Measurements from ENCODE around the gene RERE. TPM values are rescaled to one million over a fixed set of nuclear protein-coding genes. Genes with fewer than 3 reads are reported as not detected.

Gene RERE
- total RNA-seq, 1 experiment from 2014 or later: 73.4 TPM

DNA sequence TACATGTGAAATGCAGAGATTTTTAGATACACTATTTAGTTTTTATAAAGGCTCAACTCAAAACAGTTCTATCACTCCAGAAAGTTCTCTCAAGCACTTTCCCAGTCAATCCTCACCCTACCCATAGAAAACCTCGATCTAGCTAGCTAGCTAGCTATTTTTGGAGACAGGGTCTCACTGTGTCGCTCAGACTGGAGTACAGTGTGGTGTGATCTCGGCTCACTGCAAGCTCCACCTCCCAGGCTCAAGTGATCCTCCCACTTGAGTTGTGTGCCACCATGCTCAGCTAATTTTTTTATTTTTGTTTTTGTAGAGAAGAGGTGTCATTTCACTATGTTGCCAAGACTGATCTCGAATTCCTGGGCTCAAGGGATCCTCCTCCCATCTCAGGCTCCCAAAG is 236.9 kb downstream of the RERE start:
- no TSS peak for BruUV-seq (replicated peaks)
- no peak for DNase-seq
- Histone ChIP-seq H3K9me3 (ENCODE audit: insufficient read depth, low read depth) (no peaks in the 10 kb centered on the region), H3K4me1 (replicated peaks; ENCODE audit: insufficient read depth) (peaks cover 7% of the 10 kb centered on the region; the same call in 1 of the 2 replicates), H3K36me3 (ENCODE audit: low read depth) (no peaks in the 10 kb centered on the region), H2AFZ (no peak overlapping the region), H3K4me3 (no peak overlapping the region), H3K79me2 (ENCODE audit: low read depth) (no peaks in the 10 kb centered on the region), H4K20me1 (ENCODE audit: insufficient read depth) (no peaks in the 10 kb centered on the region), H3F3A (ENCODE audit: insufficient read depth, low read depth) (no peaks in the 10 kb centered on the region), H3K27me3 (ENCODE audit: insufficient read depth, low read depth) (no peaks in the 10 kb centered on the region), H3K9me2 (ENCODE audit: insufficient read depth) (no peaks in the 10 kb centered on the region), H3K27ac (no peak overlapping the region), H3K4me2 (no peak overlapping the region)
- intact Hi-C loops (cut with micrococcal nuclease; ENCODE audit: unreplicated experiment): no loop called here
- ChIA-PET CTCF (no interaction called here), POLR2A (ENCODE audit: unreplicated experiment) (no interaction called here)
- TF ChIP-seq, protein P1, sequence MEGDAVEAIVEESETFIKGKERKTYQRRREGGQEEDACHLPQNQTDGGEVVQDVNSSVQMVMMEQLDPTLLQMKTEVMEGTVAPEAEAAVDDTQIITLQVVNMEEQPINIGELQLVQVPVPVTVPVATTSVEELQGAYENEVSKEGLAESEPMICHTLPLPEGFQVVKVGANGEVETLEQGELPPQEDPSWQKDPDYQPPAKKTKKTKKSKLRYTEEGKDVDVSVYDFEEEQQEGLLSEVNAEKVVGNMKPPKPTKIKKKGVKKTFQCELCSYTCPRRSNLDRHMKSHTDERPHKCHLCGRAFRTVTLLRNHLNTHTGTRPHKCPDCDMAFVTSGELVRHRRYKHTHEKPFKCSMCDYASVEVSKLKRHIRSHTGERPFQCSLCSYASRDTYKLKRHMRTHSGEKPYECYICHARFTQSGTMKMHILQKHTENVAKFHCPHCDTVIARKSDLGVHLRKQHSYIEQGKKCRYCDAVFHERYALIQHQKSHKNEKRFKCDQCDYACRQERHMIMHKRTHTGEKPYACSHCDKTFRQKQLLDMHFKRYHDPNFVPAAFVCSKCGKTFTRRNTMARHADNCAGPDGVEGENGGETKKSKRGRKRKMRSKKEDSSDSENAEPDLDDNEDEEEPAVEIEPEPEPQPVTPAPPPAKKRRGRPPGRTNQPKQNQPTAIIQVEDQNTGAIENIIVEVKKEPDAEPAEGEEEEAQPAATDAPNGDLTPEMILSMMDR (conservative IDR thresholded peaks at IDR 0.05): no peak
- TF ChIP-seq EZH2 (IDR thresholded peaks at IDR 0.05; ENCODE audit: low read depth): no peak

- TF ChIP-seq, protein P1 (conservative IDR thresholded peaks at IDR 0.05): no peak
- no peak for TF ChIP-seq EZH2 (IDR thresholded peaks at IDR 0.05; ENCODE audit: low read depth)
- POLR2A ChIA-PET (ENCODE audit: unreplicated experiment): no interaction called here
- H4K20me1 ChIP-seq (ENCODE audit: insufficient read depth): no peaks in the 10 kb centered on the region
- H3K4me1 ChIP-seq (replicated peaks; ENCODE audit: insufficient read depth): peaks cover 18% of the 10 kb centered on the region
- no peak overlapping the region for H3K4me3 ChIP-seq
- no peak overlapping the region for H3K4me2 ChIP-seq
- no peak overlapping the region for H2AFZ ChIP-seq
- no peaks in the 10 kb centered on the region for H3K36me3 ChIP-seq (ENCODE audit: low read depth)
- H3F3A ChIP-seq (ENCODE audit: insufficient read depth, low read depth): no peaks in the 10 kb centered on the region
- H3K79me2 ChIP-seq (ENCODE audit: low read depth): no peaks in the 10 kb centered on the region
- H3K9me2 ChIP-seq (ENCODE audit: insufficient read depth): no peaks in the 10 kb centered on the region
- H3K27me3 ChIP-seq (ENCODE audit: insufficient read depth, low read depth): no peaks in the 10 kb centered on the region
- BruUV-seq (replicated peaks): no TSS peak
- DNase-seq: no peak
- no peaks in the 10 kb centered on the region for H3K9me3 ChIP-seq (ENCODE audit: insufficient read depth, low read depth)
- intact Hi-C loops (cut with micrococcal nuclease; ENCODE audit: unreplicated experiment): no loop called here
- CTCF ChIA-PET: no interaction called here
- H3K27ac ChIP-seq: no peak overlapping the region
Observed at GRCh38 chr1:8578936-8579335, 238.5 kb downstream of the RERE start.

DNA sequence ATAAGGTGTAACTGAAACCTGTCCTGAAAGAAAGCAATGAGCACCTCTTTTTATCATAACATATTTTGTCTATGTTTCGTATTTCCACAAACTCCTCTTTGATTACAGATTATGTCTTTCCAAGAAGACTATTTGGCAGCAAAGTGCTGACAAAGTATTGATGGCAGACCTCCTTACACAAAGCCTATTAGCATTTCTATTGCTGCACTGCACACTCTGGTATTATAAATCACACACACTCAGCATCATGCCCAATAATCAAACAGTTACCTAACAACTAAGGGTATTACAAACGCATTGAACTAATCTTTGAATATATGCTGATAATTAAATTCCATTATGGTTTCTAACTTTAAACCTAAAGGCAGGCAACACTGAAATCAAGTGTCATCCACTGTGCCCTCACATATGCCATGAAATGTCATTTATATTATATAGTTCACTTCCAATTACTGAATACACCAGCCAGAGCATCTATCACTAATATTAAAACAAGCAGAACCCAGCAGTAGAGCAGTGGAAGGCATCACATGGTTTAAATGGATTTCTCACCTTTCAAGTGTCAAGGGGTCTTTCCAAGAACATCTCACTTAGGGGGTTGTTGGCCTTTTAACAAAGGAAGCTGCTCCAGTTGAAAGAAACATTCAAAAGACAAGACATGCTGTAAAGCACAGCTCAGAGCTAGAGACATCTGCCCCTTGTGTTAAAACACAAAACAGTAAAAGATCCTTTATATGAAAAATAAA is 239.1 kb downstream of the RERE start:
- POLR2A ChIA-PET (ENCODE audit: unreplicated experiment): interaction anchor here (0.6 kb wide), 1 partner anchor 215 kb away, joined by 3 read pairs; no protein-coding TSS in a partner anchor
- Histone ChIP-seq H3K36me3 (ENCODE audit: low read depth) (no peaks in the 10 kb centered on the region), H3K4me1 (replicated peaks; ENCODE audit: insufficient read depth) (peaks cover 18% of the 10 kb centered on the region), H3K4me2 (no peak overlapping the region), H3K9me2 (ENCODE audit: insufficient read depth) (no peaks in the 10 kb centered on the region), H3K4me3 (no peak overlapping the region), H3K9me3 (ENCODE audit: insufficient read depth, low read depth) (no peaks in the 10 kb centered on the region), H3K27me3 (ENCODE audit: insufficient read depth, low read depth) (no peaks in the 10 kb centered on the region), H4K20me1 (ENCODE audit: insufficient read depth) (no peaks in the 10 kb centered on the region), H3K79me2 (ENCODE audit: low read depth) (no peaks in the 10 kb centered on the region), H3K27ac (no peak overlapping the region), H3F3A (ENCODE audit: insufficient read depth, low read depth) (no peaks in the 10 kb centered on the region), H2AFZ (no peak overlapping the region)
- BruUV-seq (replicated peaks): no TSS peak
- intact Hi-C loops (cut with micrococcal nuclease; ENCODE audit: unreplicated experiment): no loop called here
- no peak for TF ChIP-seq EZH2 (IDR thresholded peaks at IDR 0.05; ENCODE audit: low read depth)
- TF ChIP-seq, protein P1 (conservative IDR thresholded peaks at IDR 0.05): no peak
- CTCF ChIA-PET: no interaction called here
- no peak for DNase-seq

All from PC-9 (cell line).